IMR-90 (cell line): Measurements from ENCODE around the gene S1PR5. TPM values are rescaled to one million over a fixed set of nuclear protein-coding genes. Genes with fewer than 3 reads are reported as not detected.

Experiments
- ATAC-seq: fragments of 200-7000 bp; cut with Tn5 transposase; 2 replicates; pipeline ENCODE4 v1.9.1; 2020; ENCODE audit warnings: low read depth, mild to moderate bottlenecking, moderate library complexity
- BruUV-seq: library from RNA; stranded (reverse); fragments of 400-500 nt; replicated peaks from 2 replicates; lab custom pipeline; 2021; lab: Mats Ljungman, UMichigan
- CTCF ChIA-PET: fragments of 300-600 bp; formaldehyde crosslinking; extraction: SDS; loops from one replicate; lab custom pipeline; 2021; ENCODE audit warnings: antibody characterized with exemption; lab: Yijun Ruan, JAX
- POLR2A ChIA-PET: fragments of 300-600 bp; sonication (Branson Sonifier 250); formaldehyde crosslinking; loops from one replicate; lab custom pipeline; 2022; ENCODE audit warnings: antibody characterized with exemption; ENCODE audit not compliant: unreplicated experiment; lab: Charles Lee
- DNase-seq: peaks from one replicate; pipeline ENCODE4 v3.0.0; 2013
- H2AFZ ChIP-seq: replicated peaks from 2 replicates; pipeline ENCODE3; 2013; ENCODE audit warnings: low read length, mild to moderate bottlenecking; ENCODE audit not compliant: poor library complexity
- H2AK5ac ChIP-seq: 2 replicates; pipeline ENCODE4 v1.6.1; 2013; ENCODE audit warnings: low read depth, low read length, inconsistent platforms
- H2AK9ac ChIP-seq: replicated peaks from 2 replicates; pipeline ENCODE3; 2013; ENCODE audit warnings: mild to moderate bottlenecking, low read depth, low read length, moderate library complexity; ENCODE audit not compliant: poor library complexity
- H2BK120ac ChIP-seq: 2 replicates; pipeline ENCODE4 v1.6.1; 2013; ENCODE audit warnings: low read depth, low read length, inconsistent platforms
- H2BK15ac ChIP-seq: 3 replicates; pipeline ENCODE4 v1.6.1; 2013; ENCODE audit warnings: low read depth, low read length, inconsistent platforms
- H2BK20ac ChIP-seq: 2 replicates; pipeline ENCODE4 v1.6.1; 2013; ENCODE audit warnings: low read depth, mild to moderate bottlenecking, inconsistent platforms, low read length, moderate library complexity
- H2BK5ac ChIP-seq: 2 replicates; pipeline ENCODE4 v1.6.1; 2013; ENCODE audit warnings: mild to moderate bottlenecking, low read depth, low read length, inconsistent platforms; ENCODE audit not compliant: poor library complexity, severe bottlenecking
- H3K14ac ChIP-seq: replicated peaks from 2 replicates; pipeline ENCODE4 v1.6.1; 2013; ENCODE audit warnings: low read depth, low read length, inconsistent platforms
- H3K18ac ChIP-seq: 2 replicates; pipeline ENCODE4 v1.6.1; 2013; ENCODE audit warnings: low read depth, low read length, control low read depth
- H3K23ac ChIP-seq: 2 replicates; pipeline ENCODE4 v1.6.1; 2013; ENCODE audit warnings: low read depth, low read length, inconsistent platforms
- H3K27ac ChIP-seq: 2 replicates; pipeline ENCODE4 v1.5.1; 2013; ENCODE audit warnings: mild to moderate bottlenecking, control low read depth, low read length; ENCODE audit not compliant: insufficient read depth
- H3K27me3 ChIP-seq: 2 replicates; pipeline ENCODE4 v1.6.1; 2013; ENCODE audit warnings: low read length; ENCODE audit not compliant: control insufficient read depth, insufficient read depth
- H3K36me3 ChIP-seq: 2 replicates; pipeline ENCODE4 v1.6.1; 2013; ENCODE audit warnings: low read length, mixed read lengths; ENCODE audit not compliant: control insufficient read depth, insufficient read depth
- H3K4ac ChIP-seq: 2 replicates; pipeline ENCODE4 v1.6.1; 2013; ENCODE audit warnings: low read depth, low read length, inconsistent platforms
- H3K4me1 ChIP-seq: 2 replicates; pipeline ENCODE4 v1.6.1; 2013; ENCODE audit warnings: low read length, mixed read lengths; ENCODE audit not compliant: control insufficient read depth, insufficient read depth
- H3K4me2 ChIP-seq: 2 replicates; pipeline ENCODE4 v1.6.1; 2013; ENCODE audit warnings: low read depth, mild to moderate bottlenecking, control low read depth, low read length, moderate library complexity
- H3K4me3 ChIP-seq: 2 replicates; pipeline ENCODE4 v1.5.1; 2013; ENCODE audit warnings: low read depth, mild to moderate bottlenecking, control low read depth, low read length, moderate library complexity; ENCODE audit not compliant: insufficient read depth
- H3K56ac ChIP-seq: 2 replicates; pipeline ENCODE4 v1.6.1; 2013; ENCODE audit warnings: low read length, inconsistent platforms; ENCODE audit not compliant: insufficient read depth; ENCODE audit errors: extremely low read depth
- H3K79me1 ChIP-seq, 2 experiments: 2 replicates each; pipeline ENCODE4 v1.6.1; 2013; ENCODE audit warnings: low read length in 2 of 2, inconsistent platforms in 1 of 2, low read depth in 1 of 2
- H3K9ac ChIP-seq: 2 replicates; pipeline ENCODE4 v1.6.1; 2013; ENCODE audit warnings: low read depth, low read length, control low read depth
- H3K9me1 ChIP-seq: 2 replicates; pipeline ENCODE4 v1.6.1; 2013; ENCODE audit warnings: low read length, inconsistent platforms; ENCODE audit not compliant: insufficient read depth
- H3K9me3 ChIP-seq: 2 replicates; pipeline ENCODE4 v1.6.1; 2013; ENCODE audit warnings: low read length; ENCODE audit not compliant: control insufficient read depth, insufficient read depth
- H4K20me1 ChIP-seq: 2 replicates; pipeline ENCODE4 v1.6.1; 2013; ENCODE audit warnings: low read length, inconsistent platforms; ENCODE audit not compliant: insufficient read depth
- H4K5ac ChIP-seq: 2 replicates; pipeline ENCODE4 v1.6.1; 2013; ENCODE audit warnings: mild to moderate bottlenecking, low read depth, low read length, control low read depth
- H4K8ac ChIP-seq, 2 experiments: 2 replicates each; pipeline ENCODE4 v1.6.1; 2013; ENCODE audit warnings: low read depth in 2 of 2, low read length in 2 of 2, control low read depth in 1 of 2, inconsistent platforms in 1 of 2
- H4K91ac ChIP-seq: 2 replicates; pipeline ENCODE4 v1.6.1; 2013; ENCODE audit warnings: low read depth, low read length, inconsistent platforms; ENCODE audit not compliant: insufficient read depth
- BHLHE40 ChIP-seq: fragments of 150-350 bp; IDR thresholded peaks from 2 replicates; pipeline ENCODE4 v1.6.1; 2016; ENCODE audit warnings: mild to moderate bottlenecking, low read depth, low read length
- CEBPB ChIP-seq: IDR thresholded peaks from 2 replicates; pipeline ENCODE4 v1.6.1; 2012; ENCODE audit warnings: low read depth, low read length, improper control_type of control experiment
- CHD1 ChIP-seq: IDR thresholded peaks from 2 replicates; pipeline ENCODE4 v1.6.1; 2012; ENCODE audit warnings: low read depth, low read length, improper control_type of control experiment
- ELK1 ChIP-seq: fragments of 150-350 bp; IDR thresholded peaks from 2 replicates; pipeline ENCODE4 v1.6.1; 2016; ENCODE audit warnings: low read depth, mild to moderate bottlenecking, low read length, moderate library complexity, borderline replicate concordance
- FOS ChIP-seq: fragments of 150-350 bp; IDR thresholded peaks from 2 replicates; pipeline ENCODE4 v1.6.1; 2016; ENCODE audit warnings: low read depth, low read length
- MAFK ChIP-seq: IDR thresholded peaks from 2 replicates; pipeline ENCODE4 v1.6.1; 2012; ENCODE audit warnings: low read depth, low read length, improper control_type of control experiment
- MAZ ChIP-seq: IDR thresholded peaks from 2 replicates; pipeline ENCODE4 v1.6.1; 2012; ENCODE audit warnings: low read depth, mild to moderate bottlenecking, low read length, improper control_type of control experiment, moderate library complexity, borderline replicate concordance
- MXI1 ChIP-seq: IDR thresholded peaks from 2 replicates; pipeline ENCODE4 v1.6.1; 2012; ENCODE audit warnings: low read depth, mild to moderate bottlenecking, low read length, moderate library complexity, borderline replicate concordance
- NFE2L2 ChIP-seq: fragments of 150-350 bp; IDR thresholded peaks from 2 replicates; pipeline ENCODE4 v1.6.1; 2016; ENCODE audit warnings: low read depth, mild to moderate bottlenecking, low read length
- POLR2A ChIP-seq: IDR thresholded peaks from 2 replicates; pipeline ENCODE4 v1.6.1; 2012; ENCODE audit warnings: mild to moderate bottlenecking, low read depth, low read length
- RAD21 ChIP-seq: IDR thresholded peaks from 2 replicates; pipeline ENCODE4 v1.6.1; 2012; ENCODE audit warnings: low read length, improper control_type of control experiment
- RCOR1 ChIP-seq: IDR thresholded peaks from 2 replicates; pipeline ENCODE4 v1.6.1; 2012; ENCODE audit warnings: mild to moderate bottlenecking, low read length, improper control_type of control experiment; ENCODE audit not compliant: insufficient replicate concordance
- RFX5 ChIP-seq: IDR thresholded peaks from 2 replicates; pipeline ENCODE4 v1.8.0; 2012; ENCODE audit warnings: low read depth, mild to moderate bottlenecking, low read length, moderate library complexity
- SMC3 ChIP-seq: fragments of 150-350 bp; IDR thresholded peaks from 2 replicates; pipeline ENCODE4 v1.6.1; 2016; ENCODE audit warnings: low read depth, mild to moderate bottlenecking, antibody characterized with exemption, low read length, moderate library complexity
- WGBS, 2 experiments: methylation state at CpG; one replicate each; pipeline versions ENCODE4 v1.1.5 to v1.1.7; 2013; ENCODE audit warnings: missing lambda C conversion rate in 2 of 2; ENCODE audit not compliant: insufficient read length in 1 of 2; ENCODE audit errors: extremely low coverage in 2 of 2; 5-methylcytosine and 5-hydroxymethylcytosine counted together
- dilution Hi-C: fragments of 300-500 bp; cut with HindIII; formaldehyde crosslinking; loops from one replicate; pipeline ENCODE4 v1.14.3; 2018; ENCODE audit warnings: low sequenced_read_pairs; ENCODE audit not compliant: unreplicated experiment
- in situ Hi-C: fragments of 300-500 bp; cut with MboI; formaldehyde crosslinking; loops from 3 replicates; pipeline ENCODE4 v1.14.3; 2019; ENCODE audit warnings: low sequenced_read_pairs, inconsistent platforms, mixed read lengths
- intact Hi-C: fragments of 100-400 bp; cut with micrococcal nuclease; formaldehyde crosslinking; loops from 2 replicates; pipeline ENCODE4 v1.10.0; 2022
- polyA plus RNA-seq, 3 experiments: library from polyadenylated mRNA; depleted of rRNA; stranded (reverse); fragments of >200 nt; gene quantifications; 2 replicates each; pipeline ENCODE4 v1.2.3, GENCODE V29; 2012; ENCODE audit warnings: low replicate concordance in 1 of 3
- total RNA-seq: library from RNA; depleted of rRNA; stranded (reverse); fragments of >200 nt; gene quantifications from 2 replicates; pipeline ENCODE4 v1.2.3, GENCODE V29; 2012
- TF ChIP-seq, protein P1 (sequence below): fragments of 150-350 bp; IDR thresholded peaks from 2 replicates; pipeline ENCODE4 v1.6.1; 2017; ENCODE audit warnings: mild to moderate bottlenecking, antibody characterized with exemption, low read length, low read depth
- TF ChIP-seq, protein P2 (sequence below): conservative IDR thresholded peaks from 2 replicates; pipeline ENCODE4 v1.5.1; 2012; ENCODE audit warnings: mild to moderate bottlenecking, low read depth, low read length, improper control_type of control experiment

Gene S1PR5
- total and polyA plus RNA-seq, 2 of the 4 experiments (the other 2 are of a cell fraction) = 0.36 to 0.55 TPM

- Histone ChIP-seq H3K36me3 (peaks cover 60% of the 10 kb centered on the region), H2AK9ac (no peak overlapping the region), H2AFZ (peak overlapping the region; percentile 58), H2BK20ac (no peak overlapping the region), H3K18ac (no peak overlapping the region), H4K91ac (no peak overlapping the region), H4K20me1 (peaks cover 22% of the 10 kb centered on the region), H3K23ac (no peak overlapping the region), H3K27ac (no peak overlapping the region), H3K4me3 (no peak overlapping the region), H4K8ac (no peak overlapping the region), H3K56ac (no peak overlapping the region), H3K9ac (no peak overlapping the region), H3K9me3 (no peaks in the 10 kb centered on the region), H4K5ac (no peak overlapping the region), H3K9me1 (no peaks in the 10 kb centered on the region), H2BK15ac (no peak overlapping the region), H3K79me1 (peaks cover 4 to 38% of the 10 kb centered on the region in 2 experiments; a peak in 1 of 4 replicates), H3K27me3 (no peaks in the 10 kb centered on the region), H2BK120ac (no peak overlapping the region), H3K4me1 (no peaks in the 10 kb centered on the region), H2BK5ac (no peak overlapping the region), H3K4me2 (no peak overlapping the region), H3K4ac (no peak overlapping the region), H2AK5ac (no peak overlapping the region), H3K14ac (no peak overlapping the region)
- POLR2A ChIA-PET = no interaction called here
- TF ChIP-seq CEBPB = no peak
- no peak for TF ChIP-seq MXI1
- TF ChIP-seq ELK1 = no peak
- TF ChIP-seq POLR2A = no peak
- no peak for TF ChIP-seq CHD1
- no peak for TF ChIP-seq RAD21
- no peak for TF ChIP-seq SMC3
- TF ChIP-seq, protein P1, sequence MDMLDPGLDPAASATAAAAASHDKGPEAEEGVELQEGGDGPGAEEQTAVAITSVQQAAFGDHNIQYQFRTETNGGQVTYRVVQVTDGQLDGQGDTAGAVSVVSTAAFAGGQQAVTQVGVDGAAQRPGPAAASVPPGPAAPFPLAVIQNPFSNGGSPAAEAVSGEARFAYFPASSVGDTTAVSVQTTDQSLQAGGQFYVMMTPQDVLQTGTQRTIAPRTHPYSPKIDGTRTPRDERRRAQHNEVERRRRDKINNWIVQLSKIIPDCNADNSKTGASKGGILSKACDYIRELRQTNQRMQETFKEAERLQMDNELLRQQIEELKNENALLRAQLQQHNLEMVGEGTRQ = no peak
- no peak for TF ChIP-seq RCOR1
- no peak for TF ChIP-seq BHLHE40
- TF ChIP-seq, protein P2, sequence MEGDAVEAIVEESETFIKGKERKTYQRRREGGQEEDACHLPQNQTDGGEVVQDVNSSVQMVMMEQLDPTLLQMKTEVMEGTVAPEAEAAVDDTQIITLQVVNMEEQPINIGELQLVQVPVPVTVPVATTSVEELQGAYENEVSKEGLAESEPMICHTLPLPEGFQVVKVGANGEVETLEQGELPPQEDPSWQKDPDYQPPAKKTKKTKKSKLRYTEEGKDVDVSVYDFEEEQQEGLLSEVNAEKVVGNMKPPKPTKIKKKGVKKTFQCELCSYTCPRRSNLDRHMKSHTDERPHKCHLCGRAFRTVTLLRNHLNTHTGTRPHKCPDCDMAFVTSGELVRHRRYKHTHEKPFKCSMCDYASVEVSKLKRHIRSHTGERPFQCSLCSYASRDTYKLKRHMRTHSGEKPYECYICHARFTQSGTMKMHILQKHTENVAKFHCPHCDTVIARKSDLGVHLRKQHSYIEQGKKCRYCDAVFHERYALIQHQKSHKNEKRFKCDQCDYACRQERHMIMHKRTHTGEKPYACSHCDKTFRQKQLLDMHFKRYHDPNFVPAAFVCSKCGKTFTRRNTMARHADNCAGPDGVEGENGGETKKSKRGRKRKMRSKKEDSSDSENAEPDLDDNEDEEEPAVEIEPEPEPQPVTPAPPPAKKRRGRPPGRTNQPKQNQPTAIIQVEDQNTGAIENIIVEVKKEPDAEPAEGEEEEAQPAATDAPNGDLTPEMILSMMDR = no peak
- no peak for TF ChIP-seq NFE2L2
- TF ChIP-seq MAFK = no peak
- no peak for TF ChIP-seq FOS
- TF ChIP-seq RFX5 = no peak
- no peak for TF ChIP-seq MAZ
- in situ Hi-C loops = loop anchor here (10.0 kb wide), 1 partner anchor 153 kb away; no protein-coding TSS in a partner anchor
- intact Hi-C loops = no loop called here
- no peak for DNase-seq
- dilution Hi-C loops = no loop called here
- no peak for ATAC-seq
- CTCF ChIA-PET = no interaction called here
- no TSS peak for BruUV-seq
- 97% methylated on average over 26 of the region's 43 CpGs; no CpG with 5 or more reads in 1 of the 2 experiments for WGBS, 2 experiments
Measured at GRCh38 chr19:10491472-10492047, 25.7 kb downstream of the S1PR5 start.
